Activated naive CD8-positive, alpha-beta T cell treated with anti-CD3 and anti-CD28 coated beads for 36 hours (primary cell): ENCODE results near the gene DPP9. TPM values are rescaled to one million over a fixed set of nuclear protein-coding genes. Genes with fewer than 3 reads are reported as not detected.

Source experiments
- DNase-seq: peaks from one replicate; pipeline ENCODE4 v3.0.0; 2021
- H3K27ac Mint-ChIP-seq: one replicate; pipeline ENCODE4 v1.8.0; 2022; ENCODE audit warnings: mild to moderate bottlenecking, moderate library complexity, mixed read lengths
- H3K27me3 Mint-ChIP-seq: one replicate; pipeline ENCODE4 v1.8.0; 2022; ENCODE audit warnings: mild to moderate bottlenecking, mixed read lengths
- H3K36me3 Mint-ChIP-seq: one replicate; pipeline ENCODE4 v1.8.0; 2021; ENCODE audit warnings: mild to moderate bottlenecking, mixed read lengths
- H3K4me1 Mint-ChIP-seq: one replicate; pipeline ENCODE4 v1.8.0; 2021; ENCODE audit warnings: mixed read lengths
- H3K4me3 Mint-ChIP-seq: one replicate; pipeline ENCODE4 v1.8.0; 2022; ENCODE audit warnings: mild to moderate bottlenecking, moderate library complexity, mixed read lengths
- H3K9me3 Mint-ChIP-seq: one replicate; pipeline ENCODE4 v1.8.0; 2022; ENCODE audit warnings: mixed read lengths
- total RNA-seq, 2 experiments: library from RNA; stranded (reverse); gene quantifications; one replicate each; pipeline ENCODE4 v1.2.3, GENCODE V29; 2021

DPP9 gene
- total RNA-seq, 2 experiments from 2014 or later = 71.7 to 72.3 TPM

- peaks cover 2% of the 10 kb centered on the region for H3K4me1 Mint-ChIP-seq
- H3K4me3 Mint-ChIP-seq = no peak overlapping the region
- no peak for DNase-seq
- peaks cover 14% of the 10 kb centered on the region for H3K36me3 Mint-ChIP-seq
- H3K27me3 Mint-ChIP-seq = no peaks in the 10 kb centered on the region
- H3K9me3 Mint-ChIP-seq = no peaks in the 10 kb centered on the region
- no peak overlapping the region for H3K27ac Mint-ChIP-seq
Measured at GRCh38 chr19:4705413-4706131, 18.1 kb downstream of the DPP9 start.

GRCh38 chr19:4704317-4704673 lies 19.3 kb downstream of the DPP9 start:
- H3K4me3 Mint-ChIP-seq = no peak overlapping the region

GRCh38 chr19:4703671-4704316 lies 19.8 kb downstream of the DPP9 start:
- no peak for DNase-seq
- H3K9me3 Mint-ChIP-seq = no peaks in the 10 kb centered on the region
- H3K36me3 Mint-ChIP-seq = peaks cover 12% of the 10 kb centered on the region
- H3K27me3 Mint-ChIP-seq = no peaks in the 10 kb centered on the region
- H3K27ac Mint-ChIP-seq = no peak overlapping the region
- no peaks in the 10 kb centered on the region for H3K4me1 Mint-ChIP-seq
- H3K4me3 Mint-ChIP-seq = no peak overlapping the region

More at GRCh38 chr19:4704317-4704673, 19.3 kb downstream of the DPP9 start:
- Mint-ChIP-seq H3K9me3 (no peaks in the 10 kb centered on the region), H3K27ac (no peak overlapping the region), H3K36me3 (peaks cover 14% of the 10 kb centered on the region), H3K4me1 (no peaks in the 10 kb centered on the region), H3K27me3 (no peaks in the 10 kb centered on the region)
- DNase-seq = no peak

GRCh38 chr19:4702764-4703163 lies 20.9 kb downstream of the DPP9 start:
- no peak for DNase-seq
- H3K36me3 Mint-ChIP-seq = peaks cover 12% of the 10 kb centered on the region
- no peak overlapping the region for H3K4me3 Mint-ChIP-seq
- H3K4me1 Mint-ChIP-seq = no peaks in the 10 kb centered on the region
- H3K27me3 Mint-ChIP-seq = no peaks in the 10 kb centered on the region
- no peaks in the 10 kb centered on the region for H3K9me3 Mint-ChIP-seq
- no peak overlapping the region for H3K27ac Mint-ChIP-seq

GRCh38 chr19:4701557-4701956 lies 22.1 kb downstream of the DPP9 start:
- peaks cover 21% of the 10 kb centered on the region for H3K36me3 Mint-ChIP-seq
- H3K27me3 Mint-ChIP-seq = no peaks in the 10 kb centered on the region
- H3K27ac Mint-ChIP-seq = no peak overlapping the region
- no peak overlapping the region for H3K4me3 Mint-ChIP-seq
- no peak for DNase-seq
- H3K9me3 Mint-ChIP-seq = no peaks in the 10 kb centered on the region
- H3K4me1 Mint-ChIP-seq = no peaks in the 10 kb centered on the region

- no peaks in the 10 kb centered on the region for H3K27me3 Mint-ChIP-seq
- no peak overlapping the region for H3K4me3 Mint-ChIP-seq
- H3K27ac Mint-ChIP-seq = no peak overlapping the region
- no peaks in the 10 kb centered on the region for H3K4me1 Mint-ChIP-seq
- no peak for DNase-seq
- no peaks in the 10 kb centered on the region for H3K9me3 Mint-ChIP-seq
- H3K36me3 Mint-ChIP-seq = peaks cover 21% of the 10 kb centered on the region
Measured at GRCh38 chr19:4700693-4700970, 23.0 kb downstream of the DPP9 start.

GRCh38 chr19:4699826-4700692 lies 23.6 kb downstream of the DPP9 start:
- H3K27me3 Mint-ChIP-seq = no peaks in the 10 kb centered on the region
- H3K36me3 Mint-ChIP-seq = peaks cover 21% of the 10 kb centered on the region
- H3K4me1 Mint-ChIP-seq = no peaks in the 10 kb centered on the region
- no peak overlapping the region for H3K4me3 Mint-ChIP-seq
- H3K9me3 Mint-ChIP-seq = no peaks in the 10 kb centered on the region
- no peak for DNase-seq
- no peak overlapping the region for H3K27ac Mint-ChIP-seq

- no peaks in the 10 kb centered on the region for H3K9me3 Mint-ChIP-seq
- no peak overlapping the region for H3K27ac Mint-ChIP-seq
- no peak overlapping the region for H3K4me3 Mint-ChIP-seq
- H3K27me3 Mint-ChIP-seq = no peaks in the 10 kb centered on the region
- H3K4me1 Mint-ChIP-seq = no peaks in the 10 kb centered on the region
- DNase-seq = no peak
- H3K36me3 Mint-ChIP-seq = peaks cover 28% of the 10 kb centered on the region
Measured at GRCh38 chr19:4697304-4697703, 26.3 kb downstream of the DPP9 start.

- no peaks in the 10 kb centered on the region for H3K4me1 Mint-ChIP-seq
- H3K9me3 Mint-ChIP-seq = no peaks in the 10 kb centered on the region
- DNase-seq = no peak
- no peak overlapping the region for H3K27ac Mint-ChIP-seq
- peaks cover 22% of the 10 kb centered on the region for H3K36me3 Mint-ChIP-seq
- H3K4me3 Mint-ChIP-seq = no peak overlapping the region
- no peaks in the 10 kb centered on the region for H3K27me3 Mint-ChIP-seq
Measured at GRCh38 chr19:4695224-4695731, 28.4 kb downstream of the DPP9 start.

- DNase-seq = no peak
- H3K4me1 Mint-ChIP-seq = no peaks in the 10 kb centered on the region
- no peak overlapping the region for H3K4me3 Mint-ChIP-seq
- H3K9me3 Mint-ChIP-seq = no peaks in the 10 kb centered on the region
- no peak overlapping the region for H3K27ac Mint-ChIP-seq
- peaks cover 22% of the 10 kb centered on the region for H3K36me3 Mint-ChIP-seq
- H3K27me3 Mint-ChIP-seq = no peaks in the 10 kb centered on the region
Measured at GRCh38 chr19:4694211-4694987, 29.2 kb downstream of the DPP9 start.

GRCh38 chr19:4693471-4694121 lies 30.0 kb downstream of the DPP9 start:
- H3K27ac Mint-ChIP-seq = peak overlapping the region; percentile 29
- H3K9me3 Mint-ChIP-seq = no peaks in the 10 kb centered on the region
- H3K4me3 Mint-ChIP-seq = no peak overlapping the region
- H3K4me1 Mint-ChIP-seq = no peaks in the 10 kb centered on the region
- no peaks in the 10 kb centered on the region for H3K27me3 Mint-ChIP-seq
- peaks cover 22% of the 10 kb centered on the region for H3K36me3 Mint-ChIP-seq
- no peak for DNase-seq

- H3K27ac Mint-ChIP-seq = no peak overlapping the region
- no peaks in the 10 kb centered on the region for H3K27me3 Mint-ChIP-seq
- no peak for DNase-seq
- H3K4me3 Mint-ChIP-seq = no peak overlapping the region
- H3K36me3 Mint-ChIP-seq = peaks cover 22% of the 10 kb centered on the region
- H3K4me1 Mint-ChIP-seq = no peaks in the 10 kb centered on the region
- H3K9me3 Mint-ChIP-seq = no peaks in the 10 kb centered on the region
Measured at GRCh38 chr19:4693078-4693350, 30.6 kb downstream of the DPP9 start.

GRCh38 chr19:4692251-4693077 lies 31.2 kb downstream of the DPP9 start:
- no peaks in the 10 kb centered on the region for H3K9me3 Mint-ChIP-seq
- H3K27ac Mint-ChIP-seq = no peak overlapping the region
- no peak for DNase-seq
- peaks cover 19% of the 10 kb centered on the region for H3K36me3 Mint-ChIP-seq
- no peaks in the 10 kb centered on the region for H3K27me3 Mint-ChIP-seq
- no peak overlapping the region for H3K4me3 Mint-ChIP-seq
- H3K4me1 Mint-ChIP-seq = no peaks in the 10 kb centered on the region

- Mint-ChIP-seq H3K4me1 (no peaks in the 10 kb centered on the region), H3K27me3 (no peaks in the 10 kb centered on the region), H3K27ac (no peak overlapping the region), H3K36me3 (peaks cover 13% of the 10 kb centered on the region), H3K9me3 (no peaks in the 10 kb centered on the region), H3K4me3 (no peak overlapping the region)
- no peak for DNase-seq
Measured at GRCh38 chr19:4691373-4691772, 32.3 kb downstream of the DPP9 start.
